GM13977 (cell line): ENCODE measurements around the gene MOXD1.

ENCODE experiments used
- DNase-seq: peaks from one replicate; pipeline ENCODE4 v3.0.0; 2012; ENCODE audit warnings: low spot score
- CTCF ChIP-seq: IDR thresholded peaks from 2 replicates; pipeline ENCODE4 v1.5.1; 2012; ENCODE audit warnings: mild to moderate bottlenecking, control low read depth; ENCODE audit not compliant: insufficient read depth; ENCODE audit errors: extremely low read depth, missing control alignments
- in situ Hi-C: fragments of 300-500 bp; cut with MboI; formaldehyde crosslinking; loops from one replicate; pipeline ENCODE4 v1.12.0; 2022; ENCODE audit warnings: low sequenced_read_pairs, low pct_unique_long_range_greater_than_20kb, mixed read lengths, inconsistent platforms; ENCODE audit not compliant: unreplicated experiment

Gene MOXD1

GRCh38 chr6:132425176-132425575 lies 23.9 kb upstream of the MOXD1 start:
- no peak for DNase-seq
- no peak for TF ChIP-seq CTCF
- in situ Hi-C loops, result no loop called here

GRCh38 chr6:132423839-132424238 lies 22.6 kb upstream of the MOXD1 start:
- in situ Hi-C loops, result no loop called here
- no peak for DNase-seq
- TF ChIP-seq CTCF, result no peak

GRCh38 chr6:132418235-132418965 lies 17.1 kb upstream of the MOXD1 start:
- no peak for TF ChIP-seq CTCF
- DNase-seq, result no peak
- in situ Hi-C loops, result no loop called here

- DNase-seq, result no peak
- TF ChIP-seq CTCF, result no peak
- in situ Hi-C loops, result no loop called here
Measured at GRCh38 chr6:132414761-132415160, 13.5 kb upstream of the MOXD1 start.

GRCh38 chr6:132414322-132414721 lies 13.0 kb upstream of the MOXD1 start:
- in situ Hi-C loops, result no loop called here
- no peak for DNase-seq
- no peak for TF ChIP-seq CTCF

GRCh38 chr6:132413499-132413802 lies 12.2 kb upstream of the MOXD1 start:
- DNase-seq, result no peak

More at GRCh38 chr6:132413499-132413802, 12.2 kb upstream of the MOXD1 start:
- in situ Hi-C loops, result no loop called here
- no peak for TF ChIP-seq CTCF
